ENCODE data around the gene KANK4. TPM values are rescaled to one million over a fixed set of nuclear protein-coding genes. Genes with fewer than 3 reads are reported as not detected.

Gene KANK4
- total and polyA plus RNA-seq, 8 donors = 2.4 to 12.5 (median 8.6) TPM

- H3K36me3 ChIP-seq = no peaks in the 10 kb centered on the region
- H3K9me3 ChIP-seq = no peaks in the 10 kb centered on the region
- FAIRE-seq = no peak
- no peak overlapping the region for H3K4me3 ChIP-seq
- H3K4me1 ChIP-seq = no peaks in the 10 kb centered on the region
- no peak for DNase-seq
- ATAC-seq = no peak
- WGBS, 2 donors = 90 to 92% methylated on average over 3 of the region's 3 CpGs
- H3K27me3 ChIP-seq = no peaks in the 10 kb centered on the region
- TF ChIP-seq, protein P1, sequence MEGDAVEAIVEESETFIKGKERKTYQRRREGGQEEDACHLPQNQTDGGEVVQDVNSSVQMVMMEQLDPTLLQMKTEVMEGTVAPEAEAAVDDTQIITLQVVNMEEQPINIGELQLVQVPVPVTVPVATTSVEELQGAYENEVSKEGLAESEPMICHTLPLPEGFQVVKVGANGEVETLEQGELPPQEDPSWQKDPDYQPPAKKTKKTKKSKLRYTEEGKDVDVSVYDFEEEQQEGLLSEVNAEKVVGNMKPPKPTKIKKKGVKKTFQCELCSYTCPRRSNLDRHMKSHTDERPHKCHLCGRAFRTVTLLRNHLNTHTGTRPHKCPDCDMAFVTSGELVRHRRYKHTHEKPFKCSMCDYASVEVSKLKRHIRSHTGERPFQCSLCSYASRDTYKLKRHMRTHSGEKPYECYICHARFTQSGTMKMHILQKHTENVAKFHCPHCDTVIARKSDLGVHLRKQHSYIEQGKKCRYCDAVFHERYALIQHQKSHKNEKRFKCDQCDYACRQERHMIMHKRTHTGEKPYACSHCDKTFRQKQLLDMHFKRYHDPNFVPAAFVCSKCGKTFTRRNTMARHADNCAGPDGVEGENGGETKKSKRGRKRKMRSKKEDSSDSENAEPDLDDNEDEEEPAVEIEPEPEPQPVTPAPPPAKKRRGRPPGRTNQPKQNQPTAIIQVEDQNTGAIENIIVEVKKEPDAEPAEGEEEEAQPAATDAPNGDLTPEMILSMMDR (IDR thresholded peaks at IDR 0.05) = no peak
- intact Hi-C loops (cut with DNase I) = no loop called here
- H3K27ac ChIP-seq = no peak overlapping the region
Observed at GRCh38 chr1:62321446-62321845, 2.2 kb upstream of the KANK4 start.

DNA sequence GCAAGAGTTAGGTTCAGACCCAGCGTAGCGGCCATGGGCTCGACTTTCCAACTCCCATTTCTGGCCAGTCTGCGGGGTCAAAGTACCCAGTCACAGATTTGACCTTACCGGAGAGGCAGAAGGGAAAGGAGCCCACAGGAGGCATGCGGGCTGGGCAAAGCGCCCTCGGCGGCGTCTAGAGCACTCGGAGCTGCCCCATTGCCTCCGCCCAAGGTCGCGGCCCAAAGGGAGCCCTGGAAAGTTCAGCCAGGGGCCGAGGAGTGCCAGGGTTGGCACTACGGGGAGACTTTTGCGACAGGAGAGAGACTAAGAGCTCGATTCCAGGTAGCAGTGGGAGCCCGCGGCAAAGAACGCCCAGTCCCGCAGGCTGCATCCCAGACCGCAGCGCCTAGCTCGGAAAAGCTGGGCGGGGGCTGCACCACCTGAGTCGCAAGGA lies 896 bp downstream of the KANK4 start:
- TF ChIP-seq, protein P1 (IDR thresholded peaks at IDR 0.05) = no peak
- Histone ChIP-seq H3K4me3 (peak overlapping the region; percentile 49 to 67 (median 60)), H3K27me3 (no peaks in the 10 kb centered on the region), H3K4me1 (no peaks in the 10 kb centered on the region), H3K9me3 (no peaks in the 10 kb centered on the region), H3K27ac (peak overlapping the region; percentile 43 to 74 (median 60)), H3K36me3 (no peaks in the 10 kb centered on the region)
- ATAC-seq (peak; percentile 62 to 76 (median 68)), DNase-seq (peak; percentile 43 to 80 (median 56)), FAIRE-seq (no peak)
- intact Hi-C loops (cut with DNase I) = no loop called here
- WGBS, 2 donors = 7 to 10% methylated on average over 27 of the region's 27 CpGs

GRCh38 chr1:62317021-62317768 lies 2.0 kb downstream of the KANK4 start:
- Histone ChIP-seq H3K27ac (peak overlapping the region in 2 of 4 donors; percentile 66 to 74), H3K9me3 (no peaks in the 10 kb centered on the region), H3K36me3 (no peaks in the 10 kb centered on the region), H3K4me3 (peak overlapping the region in 2 of 4 donors; percentile 64 to 67), H3K4me1 (no peaks in the 10 kb centered on the region), H3K27me3 (no peaks in the 10 kb centered on the region)
- TF ChIP-seq, protein P1 (IDR thresholded peaks at IDR 0.05) = no peak
- WGBS, 2 donors = 43 to 49% methylated on average over 9 of the region's 9 CpGs
- ATAC-seq (peak in 2 of 4 donors; percentile 19 to 31), FAIRE-seq (no peak), DNase-seq (no peak)
- intact Hi-C loops (cut with DNase I) = no loop called here

DNA sequence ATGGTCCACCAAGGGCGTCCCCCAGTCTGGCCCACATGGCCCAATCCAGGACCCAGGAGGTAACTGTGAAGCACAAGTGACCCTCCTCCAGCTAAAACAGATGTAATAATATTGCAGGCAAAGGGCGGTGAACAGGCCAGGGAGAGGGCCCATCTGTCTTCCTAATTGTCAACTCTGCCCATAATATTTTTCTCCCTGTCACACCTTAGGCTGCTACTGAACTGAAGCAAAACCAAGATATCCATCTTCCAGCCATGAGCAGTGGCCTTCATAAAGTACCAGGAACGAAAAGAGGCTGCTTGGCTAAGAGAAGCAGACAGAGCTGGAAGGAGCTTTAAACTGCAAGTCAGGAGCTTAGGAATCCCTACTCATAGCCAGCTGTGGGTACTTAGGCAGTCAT lies 3.1 kb downstream of the KANK4 start:
- ATAC-seq (peak in 2 of 4 donors; percentile 5 to 10), FAIRE-seq (no peak), DNase-seq (no peak)
- H3K36me3 ChIP-seq = no peaks in the 10 kb centered on the region
- H3K9me3 ChIP-seq = no peaks in the 10 kb centered on the region
- no peaks in the 10 kb centered on the region for H3K27me3 ChIP-seq
- no peak overlapping the region for H3K4me3 ChIP-seq
- TF ChIP-seq, protein P1 (IDR thresholded peaks at IDR 0.05) = no peak
- peak overlapping the region in 1 of 4 donors; percentile 8 for H3K27ac ChIP-seq
- no peaks in the 10 kb centered on the region for H3K4me1 ChIP-seq
- intact Hi-C loops (cut with DNase I) = no loop called here
- WGBS, 2 donors = 63 to 66% methylated on average over 3 of the region's 3 CpGs

DNA sequence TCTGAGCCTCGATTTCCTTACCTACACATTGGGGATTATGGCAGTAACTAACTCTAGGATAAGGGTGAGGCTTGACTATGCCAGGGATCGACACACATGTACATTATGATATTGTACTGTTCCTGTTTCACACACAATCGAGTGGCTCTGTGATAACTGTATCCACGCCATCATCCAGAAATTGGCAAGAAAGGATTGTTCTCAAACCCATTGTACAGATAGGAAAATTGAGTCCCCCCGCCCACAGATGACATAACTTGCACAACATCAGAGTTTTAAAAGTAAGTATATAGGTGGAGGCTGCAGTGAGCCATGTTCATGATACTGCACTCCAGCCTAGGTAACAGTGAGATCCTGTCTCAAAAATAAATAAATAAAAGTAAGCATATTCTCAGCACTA lies 3.8 kb downstream of the KANK4 start:
- ATAC-seq (no peak), DNase-seq (no peak), FAIRE-seq (no peak)
- intact Hi-C loops (cut with DNase I) = no loop called here
- no peak overlapping the region for H3K27ac ChIP-seq
- TF ChIP-seq, protein P1 (IDR thresholded peaks at IDR 0.05) = no peak
- H3K9me3 ChIP-seq = no peaks in the 10 kb centered on the region
- H3K27me3 ChIP-seq = no peaks in the 10 kb centered on the region
- no peak overlapping the region for H3K4me3 ChIP-seq
- 68 to 75% methylated on average over 5 of the region's 5 CpGs for WGBS, 2 donors
- H3K36me3 ChIP-seq = no peaks in the 10 kb centered on the region
- H3K4me1 ChIP-seq = no peaks in the 10 kb centered on the region
